H1 (cell line): ENCODE results near the gene CDH1. TPM values are rescaled to one million over a fixed set of nuclear protein-coding genes. Genes with fewer than 3 reads are reported as not detected.

ENCODE experiments used
- BRCA1 ChIP-seq: IDR thresholded peaks from 2 replicates; pipeline ENCODE4 v1.6.1; 2012; ENCODE audit warnings: low read depth, low read length, improper control_type of control experiment
- CREB1 ChIP-seq: IDR thresholded peaks from 2 replicates; pipeline ENCODE4 v1.6.1; 2012; ENCODE audit warnings: inconsistent platforms
- JUN ChIP-seq: IDR thresholded peaks from 2 replicates; pipeline ENCODE4 v1.6.1; 2011; ENCODE audit warnings: low read depth, mild to moderate bottlenecking, improper control_type of control experiment, low read length
- KDM4A ChIP-seq: IDR thresholded peaks from one replicate; pipeline ENCODE4 v1.7.1; 2012; ENCODE audit warnings: low read depth, mild to moderate bottlenecking, moderate library complexity, low read length, inconsistent platforms; ENCODE audit not compliant: severe bottlenecking
- NANOG ChIP-seq: IDR thresholded peaks from 2 replicates; pipeline ENCODE4 v1.6.1; 2011; ENCODE audit warnings: low read length, low read depth, mild to moderate bottlenecking, inconsistent platforms; ENCODE audit not compliant: insufficient read depth, poor library complexity, severe bottlenecking
- polyA plus RNA-seq, 7 experiments: library from polyadenylated mRNA; depleted of rRNA in 3 of 7; stranded (reverse) in 5 of 7; unstranded in 2 of 7; fragments of >200 nt in 5 of 7; fragments of 200-250 nt in 2 of 7; gene quantifications; 1 replicate in 5 of 7; 2 replicates in 1 of 7; 4 replicates in 1 of 7; pipeline versions ENCODE4 v1.2.1 to v1.2.3, GENCODE V29; 2011 to 2013; ENCODE audit warnings: missing spikeins in 2 of 7, mixed read lengths in 2 of 7
- total RNA-seq: library from RNA; stranded (reverse); fragmentation: NEBNext Ultra II Directional; extraction: Animal tissue kit (Norgen Biotek cat#: 25700); gene quantifications from 2 replicates; pipeline ENCODE4 v1.2.1, GENCODE V29; 2021
- TF ChIP-seq, protein P1 (sequence below): fragments of 300-600 bp; sonication (generic); IDR thresholded peaks from 2 replicates; pipeline ENCODE4 v1.7.1; 2012; ENCODE audit warnings: low read length, moderate library complexity, mild to moderate bottlenecking, inconsistent platforms; ENCODE audit not compliant: insufficient replicate concordance

Gene CDH1
- total and polyA plus RNA-seq, 2 of the 8 experiments (the other 6 are each of a cell fraction or from before 2014, with no cell fraction given), result 133 to 265 TPM

DNA sequence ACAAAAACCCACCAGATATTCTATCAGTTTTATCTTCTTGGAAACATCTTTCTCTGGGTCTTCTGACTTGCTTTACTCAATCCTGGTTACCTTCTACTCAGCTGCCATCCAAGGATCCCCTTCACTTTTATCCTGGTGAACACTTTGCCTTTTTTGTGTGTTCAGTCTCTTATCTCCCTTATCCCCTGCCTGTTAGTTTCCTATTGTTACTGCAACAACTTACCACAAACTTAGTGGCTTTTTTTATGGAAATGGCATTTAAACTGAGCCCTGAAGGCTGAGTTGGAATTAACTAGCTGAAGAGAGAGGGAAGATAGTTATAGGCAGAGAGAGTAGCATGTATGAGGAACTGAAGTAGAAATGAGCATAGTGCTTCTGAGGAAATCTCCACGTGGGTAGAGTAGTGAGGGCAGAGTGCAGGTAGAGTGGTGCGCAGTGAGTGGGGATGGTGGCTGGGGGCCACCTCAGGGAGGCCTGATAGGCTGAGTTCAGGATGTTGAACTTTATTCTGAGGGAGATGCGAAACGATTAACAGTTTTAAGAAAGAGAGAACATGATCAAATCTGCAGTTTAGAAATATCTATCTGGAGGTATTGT is 132.5 kb downstream of the CDH1 start (continued):
- no peak for TF ChIP-seq JUN
- TF ChIP-seq BRCA1, result no peak
- TF ChIP-seq, protein P1, sequence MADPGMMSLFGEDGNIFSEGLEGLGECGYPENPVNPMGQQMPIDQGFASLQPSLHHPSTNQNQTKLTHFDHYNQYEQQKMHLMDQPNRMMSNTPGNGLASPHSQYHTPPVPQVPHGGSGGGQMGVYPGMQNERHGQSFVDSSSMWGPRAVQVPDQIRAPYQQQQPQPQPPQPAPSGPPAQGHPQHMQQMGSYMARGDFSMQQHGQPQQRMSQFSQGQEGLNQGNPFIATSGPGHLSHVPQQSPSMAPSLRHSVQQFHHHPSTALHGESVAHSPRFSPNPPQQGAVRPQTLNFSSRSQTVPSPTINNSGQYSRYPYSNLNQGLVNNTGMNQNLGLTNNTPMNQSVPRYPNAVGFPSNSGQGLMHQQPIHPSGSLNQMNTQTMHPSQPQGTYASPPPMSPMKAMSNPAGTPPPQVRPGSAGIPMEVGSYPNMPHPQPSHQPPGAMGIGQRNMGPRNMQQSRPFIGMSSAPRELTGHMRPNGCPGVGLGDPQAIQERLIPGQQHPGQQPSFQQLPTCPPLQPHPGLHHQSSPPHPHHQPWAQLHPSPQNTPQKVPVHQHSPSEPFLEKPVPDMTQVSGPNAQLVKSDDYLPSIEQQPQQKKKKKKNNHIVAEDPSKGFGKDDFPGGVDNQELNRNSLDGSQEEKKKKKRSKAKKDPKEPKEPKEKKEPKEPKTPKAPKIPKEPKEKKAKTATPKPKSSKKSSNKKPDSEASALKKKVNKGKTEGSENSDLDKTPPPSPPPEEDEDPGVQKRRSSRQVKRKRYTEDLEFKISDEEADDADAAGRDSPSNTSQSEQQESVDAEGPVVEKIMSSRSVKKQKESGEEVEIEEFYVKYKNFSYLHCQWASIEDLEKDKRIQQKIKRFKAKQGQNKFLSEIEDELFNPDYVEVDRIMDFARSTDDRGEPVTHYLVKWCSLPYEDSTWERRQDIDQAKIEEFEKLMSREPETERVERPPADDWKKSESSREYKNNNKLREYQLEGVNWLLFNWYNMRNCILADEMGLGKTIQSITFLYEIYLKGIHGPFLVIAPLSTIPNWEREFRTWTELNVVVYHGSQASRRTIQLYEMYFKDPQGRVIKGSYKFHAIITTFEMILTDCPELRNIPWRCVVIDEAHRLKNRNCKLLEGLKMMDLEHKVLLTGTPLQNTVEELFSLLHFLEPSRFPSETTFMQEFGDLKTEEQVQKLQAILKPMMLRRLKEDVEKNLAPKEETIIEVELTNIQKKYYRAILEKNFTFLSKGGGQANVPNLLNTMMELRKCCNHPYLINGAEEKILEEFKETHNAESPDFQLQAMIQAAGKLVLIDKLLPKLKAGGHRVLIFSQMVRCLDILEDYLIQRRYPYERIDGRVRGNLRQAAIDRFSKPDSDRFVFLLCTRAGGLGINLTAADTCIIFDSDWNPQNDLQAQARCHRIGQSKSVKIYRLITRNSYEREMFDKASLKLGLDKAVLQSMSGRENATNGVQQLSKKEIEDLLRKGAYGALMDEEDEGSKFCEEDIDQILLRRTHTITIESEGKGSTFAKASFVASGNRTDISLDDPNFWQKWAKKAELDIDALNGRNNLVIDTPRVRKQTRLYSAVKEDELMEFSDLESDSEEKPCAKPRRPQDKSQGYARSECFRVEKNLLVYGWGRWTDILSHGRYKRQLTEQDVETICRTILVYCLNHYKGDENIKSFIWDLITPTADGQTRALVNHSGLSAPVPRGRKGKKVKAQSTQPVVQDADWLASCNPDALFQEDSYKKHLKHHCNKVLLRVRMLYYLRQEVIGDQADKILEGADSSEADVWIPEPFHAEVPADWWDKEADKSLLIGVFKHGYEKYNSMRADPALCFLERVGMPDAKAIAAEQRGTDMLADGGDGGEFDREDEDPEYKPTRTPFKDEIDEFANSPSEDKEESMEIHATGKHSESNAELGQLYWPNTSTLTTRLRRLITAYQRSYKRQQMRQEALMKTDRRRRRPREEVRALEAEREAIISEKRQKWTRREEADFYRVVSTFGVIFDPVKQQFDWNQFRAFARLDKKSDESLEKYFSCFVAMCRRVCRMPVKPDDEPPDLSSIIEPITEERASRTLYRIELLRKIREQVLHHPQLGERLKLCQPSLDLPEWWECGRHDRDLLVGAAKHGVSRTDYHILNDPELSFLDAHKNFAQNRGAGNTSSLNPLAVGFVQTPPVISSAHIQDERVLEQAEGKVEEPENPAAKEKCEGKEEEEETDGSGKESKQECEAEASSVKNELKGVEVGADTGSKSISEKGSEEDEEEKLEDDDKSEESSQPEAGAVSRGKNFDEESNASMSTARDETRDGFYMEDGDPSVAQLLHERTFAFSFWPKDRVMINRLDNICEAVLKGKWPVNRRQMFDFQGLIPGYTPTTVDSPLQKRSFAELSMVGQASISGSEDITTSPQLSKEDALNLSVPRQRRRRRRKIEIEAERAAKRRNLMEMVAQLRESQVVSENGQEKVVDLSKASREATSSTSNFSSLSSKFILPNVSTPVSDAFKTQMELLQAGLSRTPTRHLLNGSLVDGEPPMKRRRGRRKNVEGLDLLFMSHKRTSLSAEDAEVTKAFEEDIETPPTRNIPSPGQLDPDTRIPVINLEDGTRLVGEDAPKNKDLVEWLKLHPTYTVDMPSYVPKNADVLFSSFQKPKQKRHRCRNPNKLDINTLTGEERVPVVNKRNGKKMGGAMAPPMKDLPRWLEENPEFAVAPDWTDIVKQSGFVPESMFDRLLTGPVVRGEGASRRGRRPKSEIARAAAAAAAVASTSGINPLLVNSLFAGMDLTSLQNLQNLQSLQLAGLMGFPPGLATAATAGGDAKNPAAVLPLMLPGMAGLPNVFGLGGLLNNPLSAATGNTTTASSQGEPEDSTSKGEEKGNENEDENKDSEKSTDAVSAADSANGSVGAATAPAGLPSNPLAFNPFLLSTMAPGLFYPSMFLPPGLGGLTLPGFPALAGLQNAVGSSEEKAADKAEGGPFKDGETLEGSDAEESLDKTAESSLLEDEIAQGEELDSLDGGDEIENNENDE, result no peak
- TF ChIP-seq NANOG, result no peak
- TF ChIP-seq KDM4A, result no peak
- TF ChIP-seq CREB1, result no peak
